HEK293T (cell line): Measurements from ENCODE around the gene MAP3K20.

Experiments used
- ARNT ChIP-seq: fragments of 450-650 bp; IDR thresholded peaks from 2 replicates; pipeline ENCODE4 v1.6.1; 2017; ENCODE audit warnings: mild to moderate bottlenecking
- BHLHE40 ChIP-seq: fragments of 450-650 bp; IDR thresholded peaks from 2 replicates; pipeline ENCODE4 v1.6.1; 2016; ENCODE audit warnings: mild to moderate bottlenecking, moderate library complexity, borderline replicate concordance
- L3MBTL2 ChIP-seq: fragments of 450-650 bp; conservative IDR thresholded peaks from 2 replicates; pipeline ENCODE4 v1.6.1; 2016; ENCODE audit warnings: mild to moderate bottlenecking
- SUZ12 ChIP-seq: fragments of 450-650 bp; IDR thresholded peaks from 2 replicates; pipeline ENCODE4 v1.6.1; 2016; ENCODE audit warnings: mild to moderate bottlenecking
- ZNF384 ChIP-seq: fragments of 450-650 bp; IDR thresholded peaks from 2 replicates; pipeline ENCODE4 v1.6.1; 2016

GRCh38 chr2:173311844-173312606 is 236.4 kb downstream of the MAP3K20 start:
- TF ChIP-seq SUZ12: no peak
- no peak for TF ChIP-seq ZNF384
- no peak for TF ChIP-seq ARNT
- no peak for TF ChIP-seq BHLHE40
- no peak for TF ChIP-seq L3MBTL2
